Measurements from ENCODE around the gene HSP90AB1.

GRCh38 chr6:44265007-44265721 lies 18.3 kb downstream of the HSP90AB1 start, which contains the start of gene NFKBIE:
- TF ChIP-seq POLR2A (IDR thresholded peaks at IDR 0.05; ENCODE audit: low read length) (peak; percentile 37), GATA1 (IDR thresholded peaks at IDR 0.05; ENCODE audit: low read depth, low read length) (no peak)

Measured in erythroblast (primary cell).